Measurements from ENCODE around the gene INPP4A.

DNA sequence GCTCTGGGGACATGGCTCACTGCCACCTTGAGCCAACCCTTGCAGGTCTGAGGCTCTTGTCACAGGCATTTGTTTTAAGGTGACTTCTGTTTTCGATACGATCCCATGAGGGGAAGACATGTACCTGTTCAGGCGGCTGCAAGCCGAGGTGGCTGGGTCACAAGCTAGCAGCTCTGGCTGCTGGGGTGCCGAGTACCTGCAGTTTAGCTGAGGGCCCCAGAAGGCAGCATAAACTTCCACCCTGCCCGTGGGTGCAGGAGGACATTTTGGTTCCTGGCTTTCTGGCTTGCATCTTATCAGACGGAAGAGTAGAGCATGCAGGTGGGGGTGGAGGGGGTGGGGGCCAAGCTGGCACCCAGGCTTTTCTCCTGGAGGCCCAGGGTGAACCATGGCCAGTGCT lies 135.3 kb downstream of the INPP4A start:
- TF ChIP-seq, protein P1, sequence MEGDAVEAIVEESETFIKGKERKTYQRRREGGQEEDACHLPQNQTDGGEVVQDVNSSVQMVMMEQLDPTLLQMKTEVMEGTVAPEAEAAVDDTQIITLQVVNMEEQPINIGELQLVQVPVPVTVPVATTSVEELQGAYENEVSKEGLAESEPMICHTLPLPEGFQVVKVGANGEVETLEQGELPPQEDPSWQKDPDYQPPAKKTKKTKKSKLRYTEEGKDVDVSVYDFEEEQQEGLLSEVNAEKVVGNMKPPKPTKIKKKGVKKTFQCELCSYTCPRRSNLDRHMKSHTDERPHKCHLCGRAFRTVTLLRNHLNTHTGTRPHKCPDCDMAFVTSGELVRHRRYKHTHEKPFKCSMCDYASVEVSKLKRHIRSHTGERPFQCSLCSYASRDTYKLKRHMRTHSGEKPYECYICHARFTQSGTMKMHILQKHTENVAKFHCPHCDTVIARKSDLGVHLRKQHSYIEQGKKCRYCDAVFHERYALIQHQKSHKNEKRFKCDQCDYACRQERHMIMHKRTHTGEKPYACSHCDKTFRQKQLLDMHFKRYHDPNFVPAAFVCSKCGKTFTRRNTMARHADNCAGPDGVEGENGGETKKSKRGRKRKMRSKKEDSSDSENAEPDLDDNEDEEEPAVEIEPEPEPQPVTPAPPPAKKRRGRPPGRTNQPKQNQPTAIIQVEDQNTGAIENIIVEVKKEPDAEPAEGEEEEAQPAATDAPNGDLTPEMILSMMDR (IDR thresholded peaks at IDR 0.05): no peak
- TF ChIP-seq BHLHE40 (IDR thresholded peaks at IDR 0.05; ENCODE audit: low read depth, low read length): no peak
